Heart left ventricle (tissue), 16 donors: Measurements from ENCODE around the gene TRMT61A. TPM values are rescaled to one million over a fixed set of nuclear protein-coding genes. Genes with fewer than 3 reads are reported as not detected.
A peak's percentile ranks its signal among the peaks of the same experiment; 100 is the strongest.
"Not testable (repeated sequence)": the region's sequence is repeated elsewhere in the genome, so short reads cannot be mapped to it uniquely, and the experiment has no call there.

Source experiments
- ATAC-seq, 4 donors: fragments of 200-7000 bp; cut with Tn5 transposase; one replicate each; pipeline ENCODE4 v1.9.1; 2020 to 2022; ENCODE audit warnings: moderate library complexity in 4 of 4, mild to moderate bottlenecking in 3 of 4, moderate number of reproducible peaks in 1 of 4
- DNase-seq, 5 donors: peaks; one replicate each; pipeline ENCODE4 v3.0.0-alpha.2; 2020
- H3K27ac ChIP-seq, 12 donors: fragments of 200-600 bp; sonication (generic) in 4 of 12; one replicate each; pipeline versions ENCODE4 v1.5.0 to v1.8.0; 2016 to 2022; ENCODE audit warnings: mild to moderate bottlenecking in 2 of 12
- H3K27me3 ChIP-seq, 9 donors: fragments of 200-600 bp; sonication (generic) in 2 of 9; one replicate each; pipeline versions ENCODE4 v1.5.1 to v1.8.0; 2016 to 2022; ENCODE audit warnings: mild to moderate bottlenecking in 3 of 9
- H3K36me3 ChIP-seq, 9 donors: fragments of 200-600 bp; sonication (generic) in 2 of 9; one replicate each; pipeline versions ENCODE4 v1.5.0 to v1.8.0; 2018 to 2022; ENCODE audit warnings: mild to moderate bottlenecking in 2 of 9
- H3K4me1 ChIP-seq, 12 donors: fragments of 200-600 bp; sonication (generic) in 4 of 12; one replicate each; pipeline versions ENCODE4 v1.5.0 to v1.8.0; 2016 to 2022; ENCODE audit warnings: mild to moderate bottlenecking in 3 of 12
- H3K4me3 ChIP-seq, 12 donors: fragments of 200-600 bp; sonication (generic) in 4 of 12; one replicate each; pipeline versions ENCODE4 v1.5.0 to v1.8.0; 2017 to 2022; ENCODE audit warnings: mild to moderate bottlenecking in 9 of 12, moderate library complexity in 4 of 12
- H3K9me3 ChIP-seq, 12 donors: fragments of 200-600 bp; sonication (generic) in 4 of 12; one replicate each; pipeline versions ENCODE4 v1.5.0 to v1.8.0; 2016 to 2022; ENCODE audit warnings: mild to moderate bottlenecking in 1 of 12
- CTCF ChIP-seq, 12 donors: fragments of 200-600 bp; sonication (generic) in 4 of 12; IDR thresholded peaks; one replicate each; pipeline versions ENCODE4 v1.5.0 to v1.8.0; 2018 to 2022; ENCODE audit warnings: antibody characterized with exemption in 12 of 12, mild to moderate bottlenecking in 5 of 12
- POLR2A ChIP-seq, 2 donors: fragments of 450-650 bp; IDR thresholded peaks; one replicate each; pipeline ENCODE4 v1.6.1; 2017; ENCODE audit warnings: antibody characterized with exemption in 2 of 2, mild to moderate bottlenecking in 2 of 2, moderate library complexity in 2 of 2
- WGBS, 4 donors: extraction: QIAGEN DNeasy Blood & Tissue Kit in 2 of 4; methylation state at CpG; one replicate each; pipeline versions ENCODE4 v1.1.5 to v1.1.7; 2013 to 2018; 5-methylcytosine and 5-hydroxymethylcytosine counted together
- intact Hi-C, 10 donors: fragments of 100-400 bp; cut with DNase I; formaldehyde crosslinking; loops; one replicate each; pipeline versions ENCODE4 v1.11.1 to v1.14.2; 2022
- polyA plus RNA-seq, 2 donors: library from polyadenylated mRNA; stranded (reverse); fragments of 200-250 nt; gene quantifications; one replicate each; pipeline ENCODE4 v1.2.3, GENCODE V29; 2013
- total RNA-seq, 9 donors: library from RNA; depleted of rRNA in 2 of 9; stranded (reverse); fragments of >200 nt in 2 of 9; fragmentation: NEBNext Ultra II Directional in 3 of 9; extraction: Animal tissue kit (Norgen Biotek cat#: 25700) in 3 of 9; gene quantifications; one replicate each; pipeline versions ENCODE4 v1.1.0 to v1.2.4, GENCODE V29; 2016 to 2023
- donor health status: ischemic (EF 13 %, LVEDD 7.1; RV severe dilation, severe dysfunction).
- donor health status: healthy with polysubstance abuse.
- donor health status: DM: no; HTN: yes; CAD: no.
- donor health status: DM: no; HTN: no; CAD: no.
- donor health status: ischemic (EF 25% LVEDD 6.9; RV normal size, moderate dysfunction).
- donor health status: ischemic (EF 25% LVEDD 5.7; RV mildly dilated, moderate dysfunction).
- donor health status: healthy.
- donor health status: DM: yes; HTN: yes; CAD: no.
- donor health status: ischemic (EF 35%, LVEDD 5.7; RV mildly dilated, moderate dysfunction).
- donor health status: nonischemic (EF 11% LVEDD 7.7; RV severe dilation, severe dysfunction).
- donor health status: DM: yes; HTN: yes; CAD: no.
- donor health status: PGD.
- donor health status: ischemic (EF 29% LVEDD 5.4; RV normal size, mild dysfunction).
- donor health status: nonischemic (EF 23%, LVEDD 6.1; RV moderate dilation, normal function).

The TRMT61A gene
- total and polyA plus RNA-seq, 11 donors = 3.2 to 15.9 (median 5.2) TPM

GRCh38 chr14:103509864-103510723 lies 18.9 kb upstream of the TRMT61A start:
- no peaks in the 10 kb centered on the region for H3K27me3 ChIP-seq
- no peak overlapping the region for H3K27ac ChIP-seq
- H3K4me3 ChIP-seq = no peak overlapping the region
- H3K9me3 ChIP-seq = no peaks in the 10 kb centered on the region
- peaks cover 0 to 65% (median 48%) of the 10 kb centered on the region in 9 donors for H3K36me3 ChIP-seq
- 90 to 94% (median 92%) methylated on average over 10 to 11 of the region's 11 CpGs for WGBS, 4 donors
- DNase-seq = peak in 1 of 5 donors; percentile 33
- intact Hi-C loops = no loop called here
- H3K4me1 ChIP-seq = peaks cover 0 to 26% (median 9%) of the 10 kb centered on the region in 12 donors
- no peak for ATAC-seq
- TF ChIP-seq CTCF (IDR thresholded peaks at IDR 0.05) = no peak
- no peak for TF ChIP-seq POLR2A (IDR thresholded peaks at IDR 0.05)

- intact Hi-C loops = no loop called here
- H3K9me3 ChIP-seq = no peaks in the 10 kb centered on the region
- TF ChIP-seq CTCF (IDR thresholded peaks at IDR 0.05) (no peak), POLR2A (IDR thresholded peaks at IDR 0.05) (no peak)
- DNase-seq = peak in 2 of 5 donors; percentile 10 to 35
- H3K4me3 ChIP-seq = no peak overlapping the region
- ATAC-seq = no peak
- peaks cover 0 to 29% (median 9%) of the 10 kb centered on the region in 12 donors for H3K4me1 ChIP-seq
- H3K36me3 ChIP-seq = peaks cover 0 to 56% (median 39%) of the 10 kb centered on the region in 9 donors
- no peak overlapping the region for H3K27ac ChIP-seq
- no peaks in the 10 kb centered on the region for H3K27me3 ChIP-seq
- 91 to 94% (median 92%) methylated on average over 25 to 26 of the region's 26 CpGs for WGBS, 4 donors
Observed at GRCh38 chr14:103510724-103511693, 18.0 kb upstream of the TRMT61A start.

- Histone ChIP-seq H3K4me1 (peaks cover 0 to 34% (median 12%) of the 10 kb centered on the region in 12 donors), H3K36me3 (peaks cover 0 to 52% (median 37%) of the 10 kb centered on the region in 9 donors), H3K27ac (peak overlapping the region in 10 of 12 donors; percentile 62 to 82 (median 73))
- H3K27me3 ChIP-seq, H3K9me3 ChIP-seq, intact Hi-C loops, ATAC-seq, H3K4me3 ChIP-seq: not testable (repeated sequence)
- peak in 1 of 5 donors; percentile 16 for DNase-seq
- 96 to 98% (median 96%) methylated on average over 6 to 8 of the region's 8 CpGs for WGBS, 4 donors
Observed at GRCh38 chr14:103512180-103512579, 16.8 kb upstream of the TRMT61A start.

- ATAC-seq = peak; percentile 66 to 78 (median 71)
- peak overlapping the region in 1 of 12 donors; percentile 5 for H3K4me3 ChIP-seq
- peaks cover 0 to 44% (median 31%) of the 10 kb centered on the region in 9 donors for H3K36me3 ChIP-seq
- peak in 2 of 12 donors; percentile 10 to 23 for TF ChIP-seq CTCF (IDR thresholded peaks at IDR 0.05)
- TF ChIP-seq POLR2A (IDR thresholded peaks at IDR 0.05) = no peak
- no peaks in the 10 kb centered on the region for H3K9me3 ChIP-seq
- H3K27ac ChIP-seq = peak overlapping the region in 11 of 12 donors; percentile 57 to 82 (median 71)
- no peaks in the 10 kb centered on the region for H3K27me3 ChIP-seq
- 38 to 45% (median 45%) methylated on average over 20 to 25 of the region's 25 CpGs for WGBS, 4 donors
- peak in 3 of 5 donors; percentile 74 to 78 (median 76) for DNase-seq
- H3K4me1 ChIP-seq = peaks cover 0 to 41% (median 17%) of the 10 kb centered on the region in 12 donors
- intact Hi-C loops = no loop called here
Observed at GRCh38 chr14:103512701-103513611, 16.0 kb upstream of the TRMT61A start.
